HG03108 (cell line): ENCODE measurements around the gene TTLL11.

Experiments used
- ATAC-seq: cut with Tn5 transposase; IDR thresholded peaks from one replicate; pipeline ENCODE4 v1.9.1; 2021; ENCODE audit warnings: moderate library complexity; ENCODE audit not compliant: unreplicated experiment

The TTLL11 gene

DNA sequence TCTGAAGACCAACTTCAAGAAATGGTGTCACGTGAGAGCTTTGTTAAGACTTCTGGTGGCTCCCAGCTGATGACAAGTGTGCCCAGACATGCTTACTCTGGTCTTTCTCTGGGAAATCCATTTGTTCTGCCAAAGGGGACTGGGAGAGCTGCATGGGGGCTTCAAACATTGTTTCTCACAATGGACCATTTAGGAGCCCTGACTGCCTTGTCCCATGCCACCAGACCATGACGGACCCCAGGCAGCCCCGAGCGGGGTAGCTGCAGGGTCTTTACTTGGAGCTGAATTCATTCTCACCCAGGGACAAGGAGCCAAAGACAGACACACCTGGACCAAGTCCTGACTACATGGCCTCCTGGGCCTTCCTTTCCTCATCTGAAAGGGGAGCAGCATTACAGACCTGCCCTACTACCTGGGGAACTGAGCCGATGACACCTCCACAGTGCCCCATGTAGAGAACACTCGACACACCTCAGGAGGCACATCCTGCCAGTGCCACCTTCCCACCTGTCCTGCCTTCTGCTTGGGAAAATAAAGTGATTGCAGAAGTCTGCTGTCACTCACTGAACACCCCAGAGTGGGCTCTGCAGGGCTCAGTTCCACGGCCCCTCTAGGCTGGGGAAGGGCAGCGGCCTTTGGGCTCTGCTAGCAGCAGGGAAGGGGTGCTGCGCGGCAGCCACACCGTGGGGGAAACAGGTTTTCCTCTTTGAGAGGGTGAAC is 272.7 kb downstream of the TTLL11 start:
- ATAC-seq, result no peak

DNA sequence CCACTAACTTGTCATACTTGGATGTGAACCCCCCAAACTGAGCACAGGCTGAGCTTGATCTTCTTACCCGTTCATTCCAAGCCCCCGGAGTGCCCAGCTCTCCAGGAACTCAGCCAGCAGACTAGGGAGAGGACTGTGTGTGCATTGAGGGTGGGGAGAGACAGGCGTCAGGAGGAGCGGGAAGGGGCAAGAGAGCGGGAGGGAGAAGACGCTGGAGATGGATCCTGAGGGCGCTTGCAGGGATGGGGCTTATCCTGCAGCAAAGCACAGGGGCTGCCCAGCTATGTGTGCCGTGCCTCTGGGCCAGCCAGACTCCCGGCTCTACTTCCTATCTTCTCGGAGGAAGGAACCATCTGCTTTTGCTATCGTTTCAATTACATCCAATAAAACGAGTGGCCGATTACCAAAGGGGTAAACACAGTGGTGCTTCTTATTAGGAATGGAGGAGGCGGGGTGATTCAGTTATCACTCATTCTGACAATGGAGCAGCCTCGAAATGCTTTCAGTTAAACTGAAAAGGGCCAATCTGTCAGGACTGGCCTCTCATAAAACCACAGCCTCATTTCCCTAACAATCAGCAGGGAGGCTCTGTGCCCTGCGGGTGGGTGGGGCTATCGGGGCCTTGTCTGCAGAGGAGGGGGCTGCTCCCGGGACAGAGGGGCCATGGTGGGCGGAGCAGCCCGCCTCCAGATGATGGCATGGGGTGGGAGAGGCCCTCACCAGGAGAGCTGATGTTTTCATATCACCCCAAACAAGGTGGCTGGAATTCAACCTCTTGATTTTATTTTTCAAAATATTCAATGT is 273.5 kb downstream of the TTLL11 start:
- ATAC-seq, result no peak

DNA sequence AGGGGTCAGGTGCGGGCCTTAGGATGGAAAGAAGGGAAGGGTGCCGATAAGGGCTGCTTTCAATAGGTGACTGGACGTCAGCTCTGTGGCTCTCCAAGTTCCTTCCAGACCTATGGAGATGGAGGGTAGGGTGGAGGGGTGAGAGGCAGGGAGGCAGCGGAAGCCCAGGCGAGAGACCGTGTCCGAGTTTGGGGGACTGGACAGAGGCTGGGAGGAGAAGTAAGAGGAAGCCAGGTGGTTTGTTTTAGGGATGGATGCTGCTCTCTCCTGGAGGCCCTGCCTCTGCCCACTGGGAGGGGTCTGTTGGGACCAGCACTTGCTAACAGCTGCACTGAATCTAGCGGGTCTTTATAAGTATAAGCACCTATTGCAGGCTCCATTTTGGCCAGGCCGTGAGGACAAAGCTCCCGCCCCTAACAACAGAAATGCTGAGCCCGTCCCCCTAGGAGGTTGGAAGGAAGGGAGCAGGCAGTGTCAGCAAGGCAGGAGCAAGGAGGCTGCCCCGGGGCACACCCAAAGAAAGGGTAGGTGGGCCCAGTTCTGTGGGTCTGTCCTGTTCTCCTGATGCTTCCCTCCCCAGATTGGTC is 274.2 kb downstream of the TTLL11 start:
- ATAC-seq, result no peak

DNA sequence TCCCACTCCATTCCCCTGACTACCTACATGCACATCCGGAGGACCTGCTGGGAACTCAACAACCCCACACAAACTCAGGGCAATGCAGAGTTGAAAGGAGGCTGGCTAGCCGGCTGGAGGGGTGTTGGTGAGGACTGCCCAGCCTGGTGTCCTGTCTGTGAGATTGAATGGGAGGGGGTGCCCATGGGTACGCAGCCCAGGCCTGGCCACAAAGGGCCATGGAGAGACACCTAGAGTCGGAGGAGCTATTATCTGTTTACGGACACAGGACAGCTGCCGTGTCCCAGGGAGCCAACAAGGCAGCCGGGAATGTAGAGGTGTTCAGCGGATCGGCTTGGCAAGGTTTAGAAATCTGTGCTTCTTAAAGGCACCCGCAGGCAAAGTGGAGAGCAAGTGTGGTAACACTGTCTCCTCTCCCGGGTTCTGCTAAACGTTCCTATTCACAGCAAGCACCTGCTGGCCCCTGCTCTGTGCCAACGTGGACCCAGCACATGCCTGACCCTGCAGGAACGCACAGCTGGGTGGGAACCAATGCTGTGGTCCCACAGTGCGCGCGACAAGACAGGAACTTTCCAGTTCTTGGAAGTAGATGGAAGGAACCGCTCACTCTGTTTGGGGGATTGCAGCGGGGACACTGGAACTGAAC is 275.0 kb downstream of the TTLL11 start:
- ATAC-seq, result no peak

DNA sequence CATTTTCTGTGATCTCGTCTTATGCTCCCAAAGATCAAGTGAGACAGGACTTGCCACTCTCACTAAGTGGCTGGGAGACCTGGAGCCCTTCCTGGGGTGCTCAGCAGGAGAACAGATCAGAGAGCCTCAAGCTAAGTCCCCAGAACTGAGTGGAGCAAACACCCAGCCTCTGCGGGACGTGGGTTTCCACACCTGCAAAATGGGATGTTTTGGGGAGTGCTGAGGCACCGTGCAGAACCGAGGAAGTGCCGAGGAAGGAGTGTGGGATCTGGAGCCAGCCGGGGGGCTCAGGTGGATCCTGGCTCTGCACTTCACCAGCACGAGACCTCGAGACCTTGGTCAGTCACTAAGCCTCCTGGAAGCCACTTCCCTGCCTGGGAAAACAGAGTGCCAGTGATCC is 275.6 kb downstream of the TTLL11 start:
- no peak for ATAC-seq

DNA sequence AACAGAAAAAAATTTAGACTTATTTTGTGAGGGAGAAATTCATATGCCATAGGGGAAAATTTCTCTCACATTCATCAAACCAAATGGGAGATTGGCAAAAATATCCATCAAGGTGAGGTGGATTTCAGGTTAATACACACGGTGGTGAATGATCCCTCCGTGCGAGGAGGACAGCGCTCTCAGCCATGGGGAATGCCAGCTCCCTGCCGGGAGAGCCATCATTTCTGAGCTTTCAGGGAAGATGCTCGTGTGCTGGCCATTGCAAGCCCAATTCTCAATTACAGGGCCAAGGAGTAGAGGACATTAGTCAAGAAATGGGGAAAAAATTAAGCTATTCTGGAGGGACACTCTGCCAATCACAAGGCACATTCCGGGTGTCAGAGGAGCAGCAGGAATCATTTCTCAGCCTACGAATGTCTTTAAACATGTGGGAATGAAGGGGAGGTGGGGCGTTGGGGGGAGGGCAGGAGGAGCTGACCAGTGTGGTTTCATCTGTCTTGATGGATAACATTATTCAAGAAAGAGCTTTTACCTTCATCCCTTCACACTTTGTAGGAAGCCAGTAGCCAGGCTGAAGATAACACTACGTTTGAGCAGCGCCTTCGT is 276.2 kb downstream of the TTLL11 start:
- ATAC-seq, result no peak

DNA sequence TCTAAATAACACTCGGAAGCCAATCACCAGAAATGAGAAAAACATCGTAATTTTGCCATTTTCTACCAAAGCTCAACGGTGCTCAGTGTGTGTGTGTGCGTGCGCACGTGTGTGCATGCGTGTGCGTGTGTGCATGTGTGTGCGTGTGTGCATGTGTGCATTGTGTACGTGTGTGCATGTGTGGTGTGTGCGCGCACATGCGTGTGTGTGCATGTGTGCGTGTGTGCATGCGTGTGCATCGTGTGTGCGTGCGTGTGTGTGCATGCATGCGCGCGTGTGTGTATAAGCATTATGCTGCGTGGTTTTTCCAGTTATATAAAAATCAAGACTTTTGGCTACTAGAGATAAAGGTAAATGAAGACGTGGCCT is 276.7 kb downstream of the TTLL11 start:
- no peak for ATAC-seq

DNA sequence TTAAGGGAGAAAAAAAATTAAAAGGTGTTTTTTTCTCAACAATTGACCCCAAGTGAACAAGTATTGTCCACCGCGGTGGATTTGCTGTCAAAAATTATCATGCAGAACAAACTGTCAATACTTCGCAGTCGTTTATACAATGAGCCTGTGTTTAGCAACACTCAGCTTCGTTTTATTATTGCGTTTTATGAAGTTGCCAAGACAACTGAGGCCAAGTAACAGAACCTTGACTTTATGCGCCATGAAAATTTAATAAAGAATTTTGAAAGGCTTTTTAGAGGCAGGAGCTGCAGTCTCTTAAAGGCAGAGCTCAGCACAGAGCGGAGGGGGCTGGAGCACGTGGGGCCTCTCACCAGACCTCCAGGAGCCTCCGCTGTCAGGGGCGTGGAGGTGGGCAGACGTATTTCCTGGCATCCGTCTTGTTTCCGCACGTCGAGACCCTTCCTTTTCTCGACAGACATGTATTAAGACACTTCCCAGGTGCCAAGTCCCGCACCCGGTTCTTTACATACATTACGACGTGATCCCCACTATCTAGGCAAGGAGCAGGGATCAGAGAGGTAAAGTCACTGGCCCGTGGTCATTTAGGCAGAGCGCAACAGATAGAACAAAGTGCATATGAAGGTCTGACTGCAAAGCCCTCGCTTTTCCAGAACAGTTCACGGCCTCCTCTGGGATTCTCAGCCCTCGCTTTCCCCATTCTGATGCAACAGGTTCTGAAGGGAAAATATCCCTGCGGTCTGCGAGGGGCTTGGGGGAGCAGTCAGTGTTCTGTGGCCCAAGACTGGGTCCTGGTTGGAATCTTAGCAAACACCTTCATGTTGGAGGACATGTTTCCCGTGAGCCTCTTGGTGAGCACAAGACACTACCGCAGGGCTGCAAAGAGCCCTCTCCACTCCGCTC is 277.3 kb downstream of the TTLL11 start:
- no peak for ATAC-seq

DNA sequence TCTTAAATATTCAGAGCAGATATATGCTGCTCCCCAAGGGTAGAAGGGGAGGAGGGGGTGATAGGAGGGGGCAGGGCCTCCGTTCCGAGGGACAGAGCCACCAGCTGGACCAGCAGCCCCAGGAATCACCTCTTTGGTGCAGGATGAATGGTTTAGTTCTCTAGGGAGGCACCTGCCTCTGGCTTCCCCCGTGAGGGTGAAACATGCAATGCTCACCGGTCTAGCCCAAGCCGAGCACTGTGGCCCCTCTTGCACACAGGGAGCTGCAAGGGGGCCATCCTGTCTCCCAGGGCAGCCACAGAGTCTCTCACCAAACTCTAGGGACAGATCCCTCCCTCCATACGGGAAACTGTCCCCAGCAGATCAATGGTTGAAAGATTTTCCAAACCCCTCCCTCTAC is 278.0 kb downstream of the TTLL11 start:
- no peak for ATAC-seq

DNA sequence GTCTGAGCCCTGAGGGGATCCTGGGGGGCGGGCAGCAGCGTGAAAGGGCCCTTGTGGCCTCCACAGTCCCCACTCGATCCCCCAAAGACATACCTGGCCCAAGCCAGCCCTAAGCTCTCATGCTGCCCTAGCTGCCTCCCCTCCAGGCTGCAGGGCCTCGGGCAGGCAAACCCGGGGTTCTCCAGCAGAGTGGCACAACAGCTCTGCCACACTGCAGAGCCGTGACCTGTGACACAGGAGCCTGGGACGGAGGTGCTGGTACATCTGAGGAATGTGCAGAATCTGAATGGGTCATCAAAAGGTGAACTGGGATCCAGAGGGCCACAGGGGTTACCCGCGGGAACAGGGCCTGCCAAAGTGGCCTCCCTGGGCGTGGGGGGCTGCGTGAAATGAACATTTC is 278.5 kb downstream of the TTLL11 start:
- no peak for ATAC-seq

DNA sequence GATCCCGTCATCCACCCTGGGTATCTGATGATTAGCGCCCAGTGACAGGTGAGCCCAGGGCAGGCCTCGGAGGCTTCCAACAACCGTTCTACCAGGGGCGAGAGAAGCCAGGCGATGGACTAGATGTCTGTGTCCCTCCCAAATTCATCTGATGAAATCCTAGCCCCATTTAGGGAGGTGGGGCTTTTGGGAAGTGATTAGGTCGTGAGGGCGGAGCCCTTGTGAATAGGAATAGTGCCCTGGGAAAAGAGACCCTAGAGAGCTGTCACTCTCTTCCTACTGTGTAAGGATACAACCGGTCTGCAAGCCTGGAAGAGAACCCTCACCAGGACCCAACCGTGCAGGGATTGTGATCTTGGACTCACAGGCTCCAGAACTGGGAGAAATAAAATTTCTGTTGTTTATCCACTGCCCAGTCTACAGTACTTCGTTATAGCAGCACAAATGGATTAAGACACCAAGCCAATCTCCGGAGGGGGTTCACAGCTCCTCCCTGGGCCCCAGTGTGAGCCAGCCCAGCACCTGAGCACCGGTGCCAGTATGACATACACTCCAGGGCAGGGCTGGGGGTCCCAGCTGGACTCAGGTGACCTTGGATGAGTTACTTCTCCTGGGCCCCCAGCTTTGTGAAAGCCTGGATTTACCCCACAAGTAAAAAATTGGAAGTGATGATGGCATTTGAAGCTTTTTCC is 279.4 kb downstream of the TTLL11 start:
- ATAC-seq, result no peak

DNA sequence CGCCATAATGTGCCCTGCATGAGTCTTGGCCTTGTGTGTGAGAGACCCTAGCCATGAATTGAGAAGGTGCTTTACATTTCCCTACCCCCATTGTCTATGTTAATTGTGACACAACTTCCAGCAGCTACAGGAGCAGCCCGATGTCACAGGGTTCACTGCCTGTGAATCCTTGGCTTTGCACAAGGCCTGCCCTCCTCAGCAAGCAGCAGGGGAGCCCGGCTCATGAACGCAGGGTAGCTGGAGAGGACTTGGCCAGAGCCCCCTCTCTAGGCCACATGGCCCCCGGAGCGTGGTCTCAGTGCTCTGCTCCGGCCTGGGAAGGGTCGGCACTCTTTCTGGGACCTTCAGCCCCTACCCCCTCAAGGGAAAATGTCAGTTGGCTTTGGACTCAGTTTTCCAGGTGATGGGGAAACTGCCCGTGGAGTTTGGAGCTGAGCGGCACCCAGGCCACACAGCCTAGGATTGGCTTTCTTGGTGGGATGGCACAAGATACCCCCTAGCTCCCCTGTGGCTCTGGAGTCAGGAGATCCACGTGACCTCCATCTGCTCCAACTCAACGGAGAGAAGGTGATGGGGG is 280.9 kb downstream of the TTLL11 start:
- no peak for ATAC-seq

DNA sequence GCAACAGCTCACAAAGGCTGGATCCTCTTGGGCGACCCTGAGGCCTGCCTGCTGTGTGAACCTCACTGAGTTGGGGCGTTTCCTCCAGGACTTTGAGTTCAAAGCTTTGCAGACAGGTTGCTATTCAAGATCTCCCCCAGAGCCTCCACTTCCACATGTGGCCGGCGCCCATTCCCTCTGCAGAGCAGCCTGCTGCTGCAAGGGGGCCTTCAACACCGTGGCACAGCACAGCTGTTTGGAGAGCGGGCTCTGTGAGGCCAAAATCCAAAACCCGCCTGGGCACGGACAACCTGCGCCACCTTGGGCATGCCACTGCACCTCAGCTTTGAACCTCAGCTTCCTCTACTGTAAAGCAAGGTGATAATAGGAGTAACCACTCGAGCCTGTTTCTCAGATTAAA is 281.4 kb downstream of the TTLL11 start:
- ATAC-seq, result no peak

DNA sequence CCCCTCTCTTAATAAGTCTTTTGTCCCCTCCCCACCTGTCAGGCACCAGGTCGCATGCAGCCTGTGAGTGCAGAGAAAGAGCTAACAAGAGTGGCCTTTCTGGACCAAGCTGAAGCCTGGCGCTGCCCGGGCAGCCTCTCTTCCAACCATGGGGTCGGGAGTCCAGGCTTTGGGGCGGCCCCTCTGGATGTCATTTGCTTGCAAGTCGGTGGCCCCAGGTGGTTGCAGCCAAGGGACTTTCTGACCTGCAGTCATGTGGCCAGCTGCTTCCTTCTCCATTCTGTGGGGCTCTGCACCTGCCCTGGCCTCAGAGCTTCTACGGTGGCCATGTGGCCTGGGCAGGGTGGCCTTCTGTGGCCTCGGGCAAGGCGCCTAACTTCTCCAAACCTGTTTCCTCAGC is 282.0 kb downstream of the TTLL11 start:
- ATAC-seq, result no peak

DNA sequence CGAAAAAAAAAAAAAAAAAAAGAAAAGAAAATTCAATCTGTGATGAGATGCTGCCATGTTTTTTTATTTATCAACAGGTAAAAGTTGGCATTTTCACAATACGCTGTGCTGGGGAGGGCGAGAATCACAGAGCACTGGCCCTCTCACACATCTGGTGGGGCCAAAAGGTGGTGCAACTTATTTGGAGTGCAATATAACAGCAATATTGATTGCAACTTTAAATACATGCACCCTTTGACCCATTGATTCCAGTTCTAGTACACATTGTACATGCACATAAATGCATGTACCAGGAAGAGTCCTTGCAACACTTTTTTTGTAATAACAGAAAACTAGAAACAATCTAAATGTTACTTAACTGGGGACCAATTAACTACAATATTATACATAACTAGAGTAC is 282.6 kb downstream of the TTLL11 start:
- ATAC-seq, result no peak

DNA sequence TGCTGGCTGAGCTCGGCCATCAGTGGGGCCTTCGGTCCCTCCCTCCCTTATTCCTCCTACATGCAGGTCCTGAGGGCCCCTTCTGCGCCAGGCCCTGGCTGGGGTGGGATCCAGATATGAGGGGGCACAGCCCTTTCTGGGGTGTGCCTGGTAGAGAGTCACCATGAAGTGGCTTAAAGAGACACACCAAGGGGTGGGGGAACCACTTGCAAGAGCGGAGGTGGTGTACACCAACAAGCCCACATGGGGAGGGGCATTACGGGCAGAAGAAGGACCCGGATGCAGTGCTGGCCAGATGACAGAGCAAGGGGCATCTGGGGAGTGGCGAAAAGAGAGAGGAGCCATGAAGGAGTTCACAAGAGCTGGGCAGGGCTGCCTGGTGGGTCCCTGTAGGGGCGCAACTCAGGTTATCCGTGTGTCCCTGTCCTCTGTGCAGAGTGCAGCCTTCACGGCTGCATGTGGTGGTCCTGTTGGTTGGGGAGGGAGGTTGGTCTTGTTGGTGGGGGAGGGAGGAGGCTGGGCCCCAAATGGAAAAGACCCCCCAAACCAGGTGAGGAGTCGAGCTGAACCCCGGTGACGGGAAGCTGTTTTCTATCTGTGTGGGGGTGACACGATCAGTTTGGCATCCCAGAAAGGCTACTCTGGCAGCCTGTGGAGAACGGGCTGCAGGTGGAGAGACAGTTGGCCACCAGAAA is 283.6 kb downstream of the TTLL11 start:
- no peak for ATAC-seq

DNA sequence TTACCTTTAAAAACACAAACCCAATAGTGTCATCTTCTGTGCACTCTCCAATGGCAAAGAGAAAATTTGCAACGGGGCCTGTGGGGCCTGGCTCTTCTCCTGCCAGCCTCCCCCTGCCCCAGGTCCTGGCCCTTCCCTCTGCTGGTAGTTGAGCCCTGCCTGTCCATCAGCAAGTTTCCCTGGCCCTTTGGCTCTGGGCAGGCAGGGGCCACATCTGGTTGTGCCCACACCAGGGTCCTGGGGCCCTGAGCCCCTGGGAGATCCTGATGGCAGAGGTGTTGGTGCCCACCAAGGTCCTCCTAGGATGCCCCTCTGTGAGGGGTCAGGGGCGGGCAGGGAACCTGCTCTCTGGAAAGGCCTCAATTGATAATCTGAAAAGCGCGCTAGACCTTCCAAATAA is 284.3 kb downstream of the TTLL11 start:
- no peak for ATAC-seq

DNA sequence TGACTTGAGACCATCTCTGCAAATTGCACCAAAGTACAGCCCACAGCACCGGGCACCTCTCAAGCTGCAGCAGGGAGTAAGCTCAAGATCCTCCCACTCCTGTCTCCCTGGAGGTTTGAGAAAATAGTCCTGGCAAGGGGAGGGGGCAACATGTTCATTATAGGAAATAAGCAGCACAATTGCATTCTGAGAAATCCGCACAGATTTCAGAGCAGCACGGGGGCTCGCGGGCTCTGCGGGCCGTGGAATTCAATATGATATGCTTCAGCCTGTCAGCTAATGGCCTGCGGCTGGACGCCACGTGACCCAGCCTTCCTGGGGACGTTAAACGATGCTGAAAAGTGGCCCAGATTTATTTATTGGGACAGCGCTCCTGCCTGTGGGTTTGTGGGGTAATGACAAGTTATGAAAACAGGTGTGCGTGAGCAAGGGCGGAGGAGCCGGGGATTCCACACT is 285.3 kb downstream of the TTLL11 start:
- ATAC-seq, result no peak
